GM23338 (cell line): ENCODE data around the gene NYAP2. TPM values are rescaled to one million over a fixed set of nuclear protein-coding genes. Genes with fewer than 3 reads are reported as not detected.

ENCODE experiments used
- ATAC-seq: fragments of 200-7000 bp; cut with Tn5 transposase; 3 replicates; pipeline ENCODE4 v1.9.1; 2020
- DNase-seq: peaks from one replicate; pipeline ENCODE4 v3.0.0-alpha.2; 2015; ENCODE audit warnings: low spot score
- H2AFZ ChIP-seq: fragments of 200-600 bp; sonication (generic); 2 replicates; pipeline ENCODE4 v1.8.0; 2016; ENCODE audit warnings: antibody characterized with exemption, mild to moderate bottlenecking, moderate library complexity
- H3F3A ChIP-seq: fragments of 200-600 bp; sonication (generic); replicated peaks from 2 replicates; pipeline ENCODE4 v1.8.0; 2017; ENCODE audit warnings: antibody characterized with exemption, mixed run types, low read depth
- H3K27ac ChIP-seq: fragments of 200-600 bp; sonication (generic); 2 replicates; pipeline ENCODE4 v1.6.1; 2016; ENCODE audit warnings: low read depth
- H3K27me3 ChIP-seq: fragments of 200-600 bp; sonication (generic); 2 replicates; pipeline ENCODE4 v1.8.0; 2016; ENCODE audit warnings: mild to moderate bottlenecking, mixed run types, moderate library complexity; ENCODE audit not compliant: insufficient read depth
- H3K36me3 ChIP-seq: fragments of 200-600 bp; sonication (generic); 2 replicates; pipeline ENCODE4 v1.8.0; 2016; ENCODE audit warnings: mild to moderate bottlenecking; ENCODE audit not compliant: insufficient read depth
- H3K4me1 ChIP-seq: fragments of 200-600 bp; sonication (generic); 2 replicates; pipeline ENCODE4 v1.8.0; 2016; ENCODE audit warnings: mild to moderate bottlenecking, moderate library complexity; ENCODE audit not compliant: insufficient read depth
- H3K4me2 ChIP-seq: fragments of 200-600 bp; sonication (generic); 2 replicates; pipeline ENCODE4 v1.7.1; 2017; ENCODE audit warnings: mixed run types
- H3K4me3 ChIP-seq: fragments of 200-600 bp; sonication (generic); 2 replicates; pipeline ENCODE4 v1.6.1; 2016; ENCODE audit warnings: mixed run types
- H3K79me2 ChIP-seq: fragments of 200-600 bp; sonication (generic); replicated peaks from 2 replicates; pipeline ENCODE4 v1.8.0; 2017; ENCODE audit warnings: mild to moderate bottlenecking; ENCODE audit not compliant: insufficient read depth
- H3K9me2 ChIP-seq: fragments of 200-600 bp; sonication (generic); 2 replicates; pipeline ENCODE4 v1.8.0; 2017; ENCODE audit not compliant: insufficient read depth
- H4K20me1 ChIP-seq: fragments of 200-600 bp; sonication (generic); replicated peaks from 2 replicates; pipeline ENCODE4 v1.8.0; 2017; ENCODE audit warnings: mild to moderate bottlenecking; ENCODE audit not compliant: insufficient read depth
- H3K27ac Mint-ChIP-seq: 2 replicates; pipeline ENCODE4 v1.8.0; 2020; ENCODE audit warnings: inconsistent platforms, mild to moderate bottlenecking, moderate library complexity, mixed read lengths
- H3K27me3 Mint-ChIP-seq: 3 replicates; pipeline ENCODE4 v1.8.0; 2022; ENCODE audit warnings: low read depth, mild to moderate bottlenecking, moderate library complexity, mixed read lengths, inconsistent platforms; ENCODE audit not compliant: insufficient read depth, poor library complexity
- H3K36me3 Mint-ChIP-seq: 3 replicates; pipeline ENCODE4 v1.8.0; 2021; ENCODE audit warnings: low read depth, mild to moderate bottlenecking, inconsistent platforms, moderate library complexity, mixed read lengths
- H3K4me1 Mint-ChIP-seq: 3 replicates; pipeline ENCODE4 v1.8.0; 2020; ENCODE audit warnings: mild to moderate bottlenecking, inconsistent platforms, mixed read lengths
- H3K4me3 Mint-ChIP-seq: 3 replicates; pipeline ENCODE4 v1.8.0; 2021; ENCODE audit warnings: moderate library complexity, mild to moderate bottlenecking, inconsistent platforms, mixed read lengths
- H3K9me3 Mint-ChIP-seq: 3 replicates; pipeline ENCODE4 v1.8.0; 2020; ENCODE audit warnings: moderate library complexity, mild to moderate bottlenecking, inconsistent platforms, mixed read lengths
- CREB1 ChIP-seq: fragments of 250-450 bp; sonication (Bioruptor Pico); IDR thresholded peaks from 2 replicates; pipeline ENCODE4 v1.5.0; 2020; ENCODE audit warnings: low read depth, mild to moderate bottlenecking, moderate library complexity
- EZH2phosphoT487 ChIP-seq: fragments of 200-600 bp; sonication (generic); IDR thresholded peaks from one replicate; pipeline ENCODE4 v1.8.1; 2018; ENCODE audit warnings: antibody characterized with exemption; ENCODE audit not compliant: unreplicated experiment
- JUNB ChIP-seq: IDR thresholded peaks from one replicate; pipeline ENCODE4 v1.6.1; 2016; ENCODE audit warnings: antibody characterized with exemption; ENCODE audit not compliant: unreplicated experiment
- NANOG ChIP-seq: IDR thresholded peaks from 2 replicates; pipeline ENCODE4 v1.6.1; 2016; ENCODE audit warnings: antibody characterized with exemption, borderline replicate concordance
- STAT1 ChIP-seq: IDR thresholded peaks from one replicate; pipeline ENCODE4 v1.6.1; 2016; ENCODE audit warnings: antibody characterized with exemption; ENCODE audit not compliant: unreplicated experiment
- ZNF114 ChIP-seq: fragments of 250-450 bp; sonication (Bioruptor Pico); IDR thresholded peaks from 2 replicates; pipeline ENCODE4 v1.5.0; 2020; ENCODE audit warnings: mild to moderate bottlenecking, moderate library complexity
- ZNF331 ChIP-seq: fragments of 250-450 bp; sonication (Bioruptor Pico); IDR thresholded peaks from 2 replicates; pipeline ENCODE4 v1.5.0; 2020; ENCODE audit warnings: low read depth, mild to moderate bottlenecking, moderate library complexity
- polyA plus RNA-seq: library from polyadenylated mRNA; unstranded; fragments of >200 nt; fragmentation: Nextera tagmentation; extraction: Ambion mirVana; gene quantifications from 2 replicates; pipeline ENCODE4 v1.2.1, GENCODE V29; 2016
- total RNA-seq: library from RNA; depleted of rRNA; stranded (reverse); fragments of >200 nt; shearing (Covaris generic); gene quantifications from 2 replicates; pipeline ENCODE4 v1.2.3, GENCODE V29; 2014
- TF ChIP-seq, protein P1 (sequence below): IDR thresholded peaks from one replicate; pipeline ENCODE4 v1.6.1; 2018; ENCODE audit warnings: antibody characterized with exemption; ENCODE audit not compliant: unreplicated experiment
- TF ChIP-seq, protein P2 (sequence below): IDR thresholded peaks from 2 replicates; pipeline ENCODE4 v1.6.1; 2016; ENCODE audit warnings: antibody characterized with exemption
- TF ChIP-seq, protein P3 (sequence below): fragments of 250-450 bp; sonication (Bioruptor Pico); IDR thresholded peaks from 2 replicates; pipeline ENCODE4 v1.5.0; 2020; ENCODE audit warnings: mild to moderate bottlenecking, moderate library complexity

NYAP2 gene
- total and polyA plus RNA-seq, 2 experiments from 2014 or later = not detected

DNA sequence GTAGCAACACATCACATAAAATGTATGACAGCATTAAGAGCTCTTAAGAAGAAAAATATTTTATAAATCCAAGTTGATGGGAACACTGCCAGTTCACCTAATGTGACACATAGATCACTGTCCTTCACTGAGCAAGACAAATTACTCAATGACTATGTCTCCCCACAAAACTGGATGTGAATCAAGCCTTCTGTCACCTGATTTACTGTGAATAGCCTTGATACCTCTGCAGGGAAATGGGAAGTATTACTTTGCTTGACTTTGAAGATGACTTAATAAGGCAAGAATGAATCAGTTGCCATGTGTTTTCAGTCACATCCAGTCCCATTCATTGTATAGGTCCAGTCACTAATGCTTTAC is 94.6 kb downstream of the NYAP2 start:
- H3K79me2 ChIP-seq = no peaks in the 10 kb centered on the region
- H3K27me3 ChIP-seq = no peaks in the 10 kb centered on the region
- ATAC-seq (no peak), DNase-seq (no peak)
- no peaks in the 10 kb centered on the region for H3F3A ChIP-seq
- H3K27me3 Mint-ChIP-seq = peaks cover 3% of the 10 kb centered on the region
- H3K4me2 ChIP-seq = no peak overlapping the region
- no peak overlapping the region for H2AFZ ChIP-seq
- no peaks in the 10 kb centered on the region for H3K36me3 ChIP-seq
- TF ChIP-seq, protein P1, sequence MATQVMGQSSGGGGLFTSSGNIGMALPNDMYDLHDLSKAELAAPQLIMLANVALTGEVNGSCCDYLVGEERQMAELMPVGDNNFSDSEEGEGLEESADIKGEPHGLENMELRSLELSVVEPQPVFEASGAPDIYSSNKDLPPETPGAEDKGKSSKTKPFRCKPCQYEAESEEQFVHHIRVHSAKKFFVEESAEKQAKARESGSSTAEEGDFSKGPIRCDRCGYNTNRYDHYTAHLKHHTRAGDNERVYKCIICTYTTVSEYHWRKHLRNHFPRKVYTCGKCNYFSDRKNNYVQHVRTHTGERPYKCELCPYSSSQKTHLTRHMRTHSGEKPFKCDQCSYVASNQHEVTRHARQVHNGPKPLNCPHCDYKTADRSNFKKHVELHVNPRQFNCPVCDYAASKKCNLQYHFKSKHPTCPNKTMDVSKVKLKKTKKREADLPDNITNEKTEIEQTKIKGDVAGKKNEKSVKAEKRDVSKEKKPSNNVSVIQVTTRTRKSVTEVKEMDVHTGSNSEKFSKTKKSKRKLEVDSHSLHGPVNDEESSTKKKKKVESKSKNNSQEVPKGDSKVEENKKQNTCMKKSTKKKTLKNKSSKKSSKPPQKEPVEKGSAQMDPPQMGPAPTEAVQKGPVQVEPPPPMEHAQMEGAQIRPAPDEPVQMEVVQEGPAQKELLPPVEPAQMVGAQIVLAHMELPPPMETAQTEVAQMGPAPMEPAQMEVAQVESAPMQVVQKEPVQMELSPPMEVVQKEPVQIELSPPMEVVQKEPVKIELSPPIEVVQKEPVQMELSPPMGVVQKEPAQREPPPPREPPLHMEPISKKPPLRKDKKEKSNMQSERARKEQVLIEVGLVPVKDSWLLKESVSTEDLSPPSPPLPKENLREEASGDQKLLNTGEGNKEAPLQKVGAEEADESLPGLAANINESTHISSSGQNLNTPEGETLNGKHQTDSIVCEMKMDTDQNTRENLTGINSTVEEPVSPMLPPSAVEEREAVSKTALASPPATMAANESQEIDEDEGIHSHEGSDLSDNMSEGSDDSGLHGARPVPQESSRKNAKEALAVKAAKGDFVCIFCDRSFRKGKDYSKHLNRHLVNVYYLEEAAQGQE = no peak
- no peak for TF ChIP-seq ZNF114 (CRISPR knock-in tag)
- no peak for TF ChIP-seq CREB1 (CRISPR knock-in tag)
- TF ChIP-seq, protein P2, sequence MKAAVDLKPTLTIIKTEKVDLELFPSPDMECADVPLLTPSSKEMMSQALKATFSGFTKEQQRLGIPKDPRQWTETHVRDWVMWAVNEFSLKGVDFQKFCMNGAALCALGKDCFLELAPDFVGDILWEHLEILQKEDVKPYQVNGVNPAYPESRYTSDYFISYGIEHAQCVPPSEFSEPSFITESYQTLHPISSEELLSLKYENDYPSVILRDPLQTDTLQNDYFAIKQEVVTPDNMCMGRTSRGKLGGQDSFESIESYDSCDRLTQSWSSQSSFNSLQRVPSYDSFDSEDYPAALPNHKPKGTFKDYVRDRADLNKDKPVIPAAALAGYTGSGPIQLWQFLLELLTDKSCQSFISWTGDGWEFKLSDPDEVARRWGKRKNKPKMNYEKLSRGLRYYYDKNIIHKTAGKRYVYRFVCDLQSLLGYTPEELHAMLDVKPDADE = no peak
- TF ChIP-seq NANOG = no peak
- no peak for TF ChIP-seq STAT1
- TF ChIP-seq JUNB = no peak
- no peak for TF ChIP-seq EZH2phosphoT487
- TF ChIP-seq, protein P3, sequence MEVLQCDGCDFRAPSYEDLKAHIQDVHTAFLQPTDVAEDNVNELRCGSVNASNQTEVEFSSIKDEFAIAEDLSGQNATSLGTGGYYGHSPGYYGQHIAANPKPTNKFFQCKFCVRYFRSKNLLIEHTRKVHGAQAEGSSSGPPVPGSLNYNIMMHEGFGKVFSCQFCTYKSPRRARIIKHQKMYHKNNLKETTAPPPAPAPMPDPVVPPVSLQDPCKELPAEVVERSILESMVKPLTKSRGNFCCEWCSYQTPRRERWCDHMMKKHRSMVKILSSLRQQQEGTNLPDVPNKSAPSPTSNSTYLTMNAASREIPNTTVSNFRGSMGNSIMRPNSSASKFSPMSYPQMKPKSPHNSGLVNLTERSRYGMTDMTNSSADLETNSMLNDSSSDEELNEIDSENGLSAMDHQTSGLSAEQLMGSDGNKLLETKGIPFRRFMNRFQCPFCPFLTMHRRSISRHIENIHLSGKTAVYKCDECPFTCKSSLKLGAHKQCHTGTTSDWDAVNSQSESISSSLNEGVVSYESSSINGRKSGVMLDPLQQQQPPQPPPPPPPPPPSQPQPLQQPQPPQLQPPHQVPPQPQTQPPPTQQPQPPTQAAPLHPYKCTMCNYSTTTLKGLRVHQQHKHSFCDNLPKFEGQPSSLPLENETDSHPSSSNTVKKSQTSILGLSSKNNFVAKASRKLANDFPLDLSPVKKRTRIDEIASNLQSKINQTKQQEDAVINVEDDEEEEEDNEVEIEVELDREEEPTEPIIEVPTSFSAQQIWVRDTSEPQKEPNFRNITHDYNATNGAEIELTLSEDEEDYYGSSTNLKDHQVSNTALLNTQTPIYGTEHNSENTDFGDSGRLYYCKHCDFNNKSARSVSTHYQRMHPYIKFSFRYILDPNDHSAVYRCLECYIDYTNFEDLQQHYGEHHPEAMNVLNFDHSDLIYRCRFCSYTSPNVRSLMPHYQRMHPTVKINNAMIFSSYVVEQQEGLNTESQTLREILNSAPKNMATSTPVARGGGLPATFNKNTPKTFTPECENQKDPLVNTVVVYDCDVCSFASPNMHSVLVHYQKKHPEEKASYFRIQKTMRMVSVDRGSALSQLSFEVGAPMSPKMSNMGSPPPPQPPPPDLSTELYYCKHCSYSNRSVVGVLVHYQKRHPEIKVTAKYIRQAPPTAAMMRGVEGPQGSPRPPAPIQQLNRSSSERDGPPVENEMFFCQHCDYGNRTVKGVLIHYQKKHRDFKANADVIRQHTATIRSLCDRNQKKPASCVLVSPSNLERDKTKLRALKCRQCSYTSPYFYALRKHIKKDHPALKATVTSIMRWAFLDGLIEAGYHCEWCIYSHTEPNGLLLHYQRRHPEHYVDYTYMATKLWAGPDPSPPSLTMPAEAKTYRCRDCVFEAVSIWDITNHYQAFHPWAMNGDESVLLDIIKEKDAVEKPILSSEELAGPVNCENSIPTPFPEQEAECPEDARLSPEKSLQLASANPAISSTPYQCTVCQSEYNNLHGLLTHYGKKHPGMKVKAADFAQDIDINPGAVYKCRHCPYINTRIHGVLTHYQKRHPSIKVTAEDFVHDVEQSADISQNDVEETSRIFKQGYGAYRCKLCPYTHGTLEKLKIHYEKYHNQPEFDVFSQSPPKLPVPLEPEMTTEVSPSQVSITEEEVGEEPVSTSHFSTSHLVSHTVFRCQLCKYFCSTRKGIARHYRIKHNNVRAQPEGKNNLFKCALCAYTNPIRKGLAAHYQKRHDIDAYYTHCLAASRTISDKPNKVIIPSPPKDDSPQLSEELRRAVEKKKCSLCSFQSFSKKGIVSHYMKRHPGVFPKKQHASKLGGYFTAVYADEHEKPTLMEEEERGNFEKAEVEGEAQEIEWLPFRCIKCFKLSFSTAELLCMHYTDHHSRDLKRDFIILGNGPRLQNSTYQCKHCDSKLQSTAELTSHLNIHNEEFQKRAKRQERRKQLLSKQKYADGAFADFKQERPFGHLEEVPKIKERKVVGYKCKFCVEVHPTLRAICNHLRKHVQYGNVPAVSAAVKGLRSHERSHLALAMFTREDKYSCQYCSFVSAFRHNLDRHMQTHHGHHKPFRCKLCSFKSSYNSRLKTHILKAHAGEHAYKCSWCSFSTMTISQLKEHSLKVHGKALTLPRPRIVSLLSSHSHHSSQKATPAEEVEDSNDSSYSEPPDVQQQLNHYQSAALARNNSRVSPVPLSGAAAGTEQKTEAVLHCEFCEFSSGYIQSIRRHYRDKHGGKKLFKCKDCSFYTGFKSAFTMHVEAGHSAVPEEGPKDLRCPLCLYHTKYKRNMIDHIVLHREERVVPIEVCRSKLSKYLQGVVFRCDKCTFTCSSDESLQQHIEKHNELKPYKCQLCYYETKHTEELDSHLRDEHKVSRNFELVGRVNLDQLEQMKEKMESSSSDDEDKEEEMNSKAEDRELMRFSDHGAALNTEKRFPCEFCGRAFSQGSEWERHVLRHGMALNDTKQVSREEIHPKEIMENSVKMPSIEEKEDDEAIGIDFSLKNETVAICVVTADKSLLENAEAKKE (CRISPR knock-in tag) = no peak
- no peak for TF ChIP-seq ZNF331 (CRISPR knock-in tag)
- no peaks in the 10 kb centered on the region for H3K36me3 Mint-ChIP-seq
- H3K4me1 ChIP-seq = peaks cover 15% of the 10 kb centered on the region
- H3K4me1 Mint-ChIP-seq = peaks cover 23% of the 10 kb centered on the region
- H4K20me1 ChIP-seq = no peaks in the 10 kb centered on the region
- H3K27ac ChIP-seq = no peak overlapping the region
- 0 out of 2 replicates have a peak, but pooled peaks cover 4% of the 10 kb centered on the region for H3K9me2 ChIP-seq
- H3K4me3 ChIP-seq = no peak overlapping the region
- no peaks in the 10 kb centered on the region for H3K9me3 Mint-ChIP-seq
- H3K4me3 Mint-ChIP-seq = no peak overlapping the region
- no peak overlapping the region for H3K27ac Mint-ChIP-seq
